ENCODE measurements around the gene TUBB1. TPM values are rescaled to one million over a fixed set of nuclear protein-coding genes. Genes with fewer than 3 reads are reported as not detected.

TUBB1 gene
- total RNA-seq, 4 donors from 2014 or later, result 0.19 to 0.56 (median 0.36) TPM

GRCh38 chr20:59028812-59029211, 9.6 kb downstream of the TUBB1 start:
- TF ChIP-seq CTCF (IDR thresholded peaks at IDR 0.05), result no peak
- ATAC-seq (ENCODE audit: low FRiP score) (no peak), DNase-seq (ENCODE audit: low spot score) (no peak)

- TF ChIP-seq CTCF (IDR thresholded peaks at IDR 0.05), result no peak
- ATAC-seq (ENCODE audit: low FRiP score) (no peak), DNase-seq (ENCODE audit: low spot score) (no peak)
Measured at GRCh38 chr20:59030911-59031563, 11.8 kb downstream of the TUBB1 start.

DNA sequence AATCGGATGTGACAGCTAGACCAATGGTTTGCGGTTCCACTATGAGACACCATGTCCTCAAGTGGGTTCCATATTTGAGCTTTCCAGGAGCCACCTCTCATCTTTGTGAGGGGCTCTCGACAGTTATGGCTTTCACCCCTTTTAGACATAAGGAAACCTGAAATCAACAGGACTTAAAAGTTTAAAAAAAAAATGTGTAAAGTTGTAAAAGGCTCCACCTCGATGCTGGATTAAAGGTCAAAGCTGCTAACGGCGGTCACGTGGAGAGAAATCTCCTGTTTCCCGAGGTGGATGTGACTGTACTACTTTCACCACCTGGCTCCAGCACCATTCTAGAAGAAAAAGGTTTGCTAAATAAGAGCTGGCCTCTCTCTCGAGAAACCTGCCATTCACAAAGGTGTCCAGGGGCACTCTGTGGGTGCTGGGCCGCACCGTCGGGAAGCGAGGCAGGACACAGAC, 12.4 kb downstream of the TUBB1 start:
- no peak for ATAC-seq (ENCODE audit: low FRiP score)
- TF ChIP-seq CTCF (IDR thresholded peaks at IDR 0.05), result no peak
- no peak for DNase-seq (ENCODE audit: low spot score)

- peak; percentile 100 for ATAC-seq (ENCODE audit: low FRiP score)
- TF ChIP-seq CTCF (IDR thresholded peaks at IDR 0.05), result no peak
Measured at GRCh38 chr20:59032023-59032712, 12.9 kb downstream of the TUBB1 start, which contains the start of gene ATP5F1E. Gene ATP5F1E (minus strand): TSS chr20:59032335. CDS start chr20:59032251, 84 bp downstream.

GRCh38 chr20:59032713-59033059, 13.5 kb downstream of the TUBB1 start:
- no peak for TF ChIP-seq CTCF (IDR thresholded peaks at IDR 0.05)
- peak; percentile 24 for ATAC-seq (ENCODE audit: low FRiP score)
- no peak for DNase-seq (ENCODE audit: low spot score)

More at GRCh38 chr20:59032023-59032712, 12.9 kb downstream of the TUBB1 start, which contains the start of gene ATP5F1E:
- peak; percentile 76 for DNase-seq (ENCODE audit: low spot score)

DNA sequence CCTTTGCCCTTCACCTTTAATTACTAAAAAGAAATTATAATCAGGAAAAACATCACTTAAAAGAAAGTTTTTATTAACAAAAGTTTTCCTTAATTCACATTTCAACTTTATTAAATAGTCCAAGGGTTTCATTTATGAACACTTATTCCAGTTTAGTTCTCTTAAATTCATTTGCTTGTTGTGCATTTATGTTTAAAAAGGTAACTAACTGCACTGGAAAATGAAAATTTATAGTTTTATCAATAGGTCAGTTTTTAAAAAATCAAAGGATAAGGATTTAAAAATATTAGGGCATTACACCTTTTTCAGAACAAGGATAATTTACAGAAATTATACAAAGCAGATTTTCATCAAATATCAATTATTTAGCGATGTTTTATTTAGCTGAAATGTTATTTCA, 13.9 kb downstream of the TUBB1 start:
- ATAC-seq (ENCODE audit: low FRiP score), result no peak
- DNase-seq (ENCODE audit: low spot score), result no peak
- no peak for TF ChIP-seq CTCF (IDR thresholded peaks at IDR 0.05)

Data from omental fat pad (tissue), 4 donors.